ENCODE measurements around the gene HACD2. TPM values are rescaled to one million over a fixed set of nuclear protein-coding genes. Genes with fewer than 3 reads are reported as not detected.

The HACD2 gene
- total RNA-seq, 2 donors from 2014 or later, result 26.6 to 34.6 TPM

GRCh38 chr3:123442908-123443307 lies 141.9 kb downstream of the HACD2 start:
- intact Hi-C loops (cut with DNase I), result loop anchor here in 1 of 2 donors (10.0 kb wide), 1 partner anchor 118 kb away; no protein-coding TSS in a partner anchor
- DNase-seq, result no peak
- ATAC-seq, result peak in 1 of 2 donors; percentile 23

- ATAC-seq, result no peak
- no peak for DNase-seq
- intact Hi-C loops (cut with DNase I), result loop anchor here in 1 of 2 donors (10.0 kb wide), 1 partner anchor 117 kb away; no protein-coding TSS in a partner anchor
Observed at GRCh38 chr3:123442125-123442524, 142.7 kb downstream of the HACD2 start.

Other genes starting within 250 kb of the HACD2 start
- gene ADCY5, start 136.0 kb downstream of the HACD2 start, total RNA-seq, result 100 to 1,000 TPM; 104 to 134 TPM